ENCODE measurements around the gene CD209. TPM values are rescaled to one million over a fixed set of nuclear protein-coding genes. Genes with fewer than 3 reads are reported as not detected.

The CD209 gene
- polyA plus RNA-seq, 4 donors, result 0.52 to 1.5 (median 1.4) TPM

DNA sequence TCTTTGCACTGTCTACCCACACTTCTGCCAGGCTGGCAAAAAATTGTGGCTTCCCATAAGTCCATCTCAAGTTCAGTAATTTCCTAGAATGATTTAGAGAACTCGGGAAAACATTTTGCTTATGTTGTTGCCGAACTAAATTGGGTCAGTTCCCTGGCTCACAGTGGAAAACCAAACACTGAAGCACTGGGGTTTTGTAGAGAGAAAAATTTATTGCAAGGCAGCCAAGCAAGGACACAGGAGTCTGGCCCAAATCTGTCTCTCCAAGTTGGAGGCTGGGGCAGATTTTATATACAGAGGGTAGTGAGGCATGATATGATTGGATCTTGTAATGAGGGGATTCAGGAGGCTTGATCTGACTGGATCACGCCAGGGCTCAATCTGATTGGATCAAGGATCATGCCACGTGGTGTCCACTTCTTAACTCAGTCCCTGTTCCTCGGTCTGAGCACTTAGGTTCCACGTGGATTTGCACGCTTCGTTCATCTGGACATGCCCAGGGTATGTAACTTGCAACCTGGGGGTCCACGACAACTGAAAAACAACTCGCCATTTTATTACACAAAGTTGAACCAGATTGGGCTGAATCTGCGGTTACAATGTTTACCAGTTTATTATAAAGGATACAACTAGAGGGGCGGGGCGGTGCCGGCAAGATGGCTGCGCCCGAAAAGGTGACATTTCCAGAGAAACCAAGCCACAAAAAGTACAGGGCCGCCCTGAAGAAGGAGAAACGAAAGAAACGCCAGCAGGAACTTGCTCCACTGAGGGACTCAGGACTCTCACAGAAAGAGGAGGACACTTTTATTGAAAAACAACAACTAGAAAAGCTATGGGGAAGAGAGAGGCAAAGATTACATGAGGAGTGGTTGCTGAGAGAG is 7.3 kb downstream of the CD209 start:
- DNase-seq (ENCODE audit: low read depth in 4 of 4, low spot score in 2 of 4), result no peak

- DNase-seq (ENCODE audit: low read depth in 4 of 4, low spot score in 2 of 4), result no peak
These were observed 8.1 kb downstream of the CD209 start for GRCh38 chr19:7739211-7739755.

DNA sequence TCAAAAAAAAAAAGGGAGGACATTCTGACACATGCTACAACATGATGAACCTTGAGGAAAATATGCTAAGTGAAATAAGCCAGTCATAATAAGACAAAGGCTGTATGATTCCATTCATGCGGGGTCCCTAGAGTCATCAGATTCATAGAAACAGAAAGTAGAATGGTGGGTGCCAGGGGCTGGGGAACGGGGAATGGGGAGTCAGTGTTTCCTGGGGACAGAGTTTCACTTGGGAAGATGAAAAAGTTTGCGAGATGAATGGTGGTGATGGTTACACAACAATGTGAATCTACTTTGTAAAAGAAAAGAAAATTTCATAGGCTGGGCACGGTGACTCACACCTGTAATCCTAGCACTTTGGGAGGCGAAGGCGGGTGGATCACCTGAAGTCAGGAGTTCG is 9.3 kb downstream of the CD209 start:
- DNase-seq (ENCODE audit: low read depth in 4 of 4, low spot score in 2 of 4), result no peak

DNA sequence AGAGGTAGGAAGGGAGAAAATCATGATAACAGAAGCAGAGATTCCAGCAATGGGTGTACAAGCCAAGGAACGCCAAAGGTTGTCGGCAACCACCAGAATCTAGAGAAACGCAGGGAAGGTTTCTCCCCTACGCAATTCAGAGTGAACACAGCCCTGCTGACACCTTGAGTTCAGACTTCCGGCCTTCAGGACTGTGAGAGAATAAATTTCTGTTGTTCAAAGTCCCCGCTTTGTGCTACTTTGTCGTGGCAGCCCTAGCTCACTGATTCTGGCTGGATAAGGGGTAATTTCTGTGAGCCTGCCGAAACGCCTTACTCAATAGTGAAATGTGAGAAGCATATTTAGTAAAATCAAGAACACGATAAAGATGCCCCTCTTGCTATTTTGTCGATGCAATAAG is 10.1 kb downstream of the CD209 start:
- no peak for DNase-seq (ENCODE audit: low read depth in 4 of 4, low spot score in 2 of 4)

- DNase-seq (ENCODE audit: low read depth in 4 of 4, low spot score in 2 of 4), result no peak
These were observed 11.2 kb downstream of the CD209 start for GRCh38 chr19:7736148-7736547.

DNA sequence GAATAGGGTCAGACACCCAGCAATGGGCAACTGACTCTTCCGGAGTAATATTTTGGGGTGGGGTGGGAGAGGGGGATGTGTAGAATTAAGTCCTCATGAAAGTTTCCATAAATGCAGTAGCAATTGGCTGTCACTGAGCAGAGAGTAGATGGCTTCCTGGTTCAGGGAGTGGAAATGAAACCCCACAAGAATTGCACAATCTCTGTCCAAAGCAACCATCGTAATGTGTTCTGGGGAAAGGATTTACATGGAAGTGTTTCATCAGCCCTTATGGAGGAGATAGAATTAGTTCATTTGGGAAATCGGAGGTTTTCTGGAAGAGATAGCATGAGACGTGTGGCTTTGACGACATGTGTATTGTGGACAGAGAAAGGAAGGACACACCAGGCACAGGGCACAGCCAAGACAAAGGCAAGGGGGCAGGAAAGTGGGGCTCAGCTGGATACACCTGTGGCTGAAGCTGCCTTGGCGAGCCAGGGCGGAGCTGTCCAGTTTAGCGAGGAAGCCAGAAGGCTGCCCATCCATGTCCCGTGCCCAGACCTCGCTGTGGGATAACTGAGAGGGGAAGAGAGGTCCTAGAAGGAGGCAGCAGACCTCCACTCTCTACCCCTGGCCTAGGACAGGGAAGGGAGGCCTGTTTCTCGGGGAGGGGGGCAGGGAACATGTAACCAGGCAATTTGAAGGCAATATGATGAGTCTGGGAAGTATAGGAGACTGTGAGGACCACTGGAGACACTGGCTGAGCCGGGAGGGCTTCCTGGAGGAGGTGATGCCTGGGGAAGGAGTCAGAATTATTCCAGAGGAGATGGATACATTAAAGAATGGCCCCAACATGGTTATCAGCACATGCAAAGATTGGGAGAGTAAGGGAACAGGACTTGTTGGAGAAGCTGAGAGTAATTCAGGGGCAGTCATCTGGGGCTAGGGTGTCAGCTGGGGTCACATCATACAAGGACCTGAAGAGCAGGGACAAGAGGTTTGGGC is 12.8 kb downstream of the CD209 start:
- no peak for DNase-seq (ENCODE audit: low read depth in 4 of 4, low spot score in 2 of 4)

DNA sequence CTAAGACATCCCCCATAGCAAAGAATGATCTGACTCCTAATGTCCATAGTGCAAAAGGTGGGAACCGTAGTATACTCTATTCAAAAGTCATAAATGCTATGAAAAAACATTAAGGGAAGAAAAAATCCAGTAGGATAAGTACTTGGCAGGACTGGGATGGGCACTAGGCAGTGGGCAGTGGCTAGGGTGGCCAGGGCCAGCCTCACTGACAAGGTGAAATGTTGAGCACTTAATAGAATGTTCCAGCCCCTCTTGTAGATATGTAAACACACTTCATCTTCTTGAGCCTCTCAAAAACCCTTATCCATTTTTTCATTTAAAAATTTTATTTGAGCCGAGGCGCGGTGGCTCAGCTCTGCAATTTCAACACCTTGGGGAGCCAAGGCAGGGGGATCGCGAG is 14.0 kb downstream of the CD209 start:
- no peak for DNase-seq (ENCODE audit: low read depth in 4 of 4, low spot score in 2 of 4)

DNA sequence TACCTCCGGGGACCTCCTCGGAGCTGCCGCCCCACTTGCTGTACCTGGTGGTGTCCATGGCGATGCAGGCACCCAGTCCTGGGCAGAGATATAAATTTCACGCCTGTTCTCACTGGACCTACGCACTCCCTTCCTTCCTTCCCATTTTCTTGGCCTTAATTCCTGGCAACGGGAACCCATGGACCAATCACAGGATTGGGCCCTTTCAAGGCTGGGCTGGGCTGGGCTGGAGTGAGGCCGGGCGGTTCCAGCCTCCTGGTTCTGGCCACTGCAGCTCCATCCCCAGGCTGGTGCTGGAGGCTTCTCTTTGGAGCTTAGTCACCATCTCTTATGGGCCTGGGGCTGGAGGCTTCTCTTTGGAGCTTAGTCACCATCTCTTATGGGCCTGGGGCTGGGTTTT is 15.3 kb downstream of the CD209 start, which contains the start of gene CLEC4G:
Gene CLEC4G (minus strand): TSS at position 66 of the 400 bp plus-strand sequence. CDS start 8 bp downstream, at position 58.
- no peak for DNase-seq (ENCODE audit: low read depth in 4 of 4, low spot score in 2 of 4)

- no peak for DNase-seq (ENCODE audit: low read depth in 4 of 4, low spot score in 2 of 4)
These were observed 15.7 kb downstream of the CD209 start for GRCh38 chr19:7731615-7732014.

DNA sequence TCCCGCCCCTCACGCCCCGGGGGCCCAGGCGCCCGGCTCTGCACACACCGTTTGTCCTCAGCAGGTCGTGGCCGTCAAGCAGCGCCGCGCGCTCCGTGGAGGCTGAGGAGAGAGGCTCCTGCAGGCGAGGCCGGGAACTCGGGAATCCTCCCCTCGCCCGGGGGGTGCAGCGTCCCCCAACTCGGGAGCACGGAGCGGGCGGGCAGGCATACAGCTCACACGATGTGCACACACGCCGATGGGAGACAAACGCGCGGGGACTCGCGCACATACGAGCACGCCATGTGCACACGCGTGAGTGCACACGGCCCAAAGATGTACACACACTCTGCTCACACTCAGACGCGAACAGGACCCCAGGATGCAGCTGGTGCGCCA is 16.1 kb downstream of the CD209 start:
- DNase-seq (ENCODE audit: low read depth in 4 of 4, low spot score in 2 of 4), result no peak

GRCh38 chr19:7730286-7731217 is 16.8 kb downstream of the CD209 start:
- no peak for DNase-seq (ENCODE audit: low read depth in 4 of 4, low spot score in 2 of 4)

- no peak for DNase-seq (ENCODE audit: low read depth in 4 of 4, low spot score in 2 of 4)
These were observed 17.5 kb downstream of the CD209 start for GRCh38 chr19:7729831-7730285.

DNA sequence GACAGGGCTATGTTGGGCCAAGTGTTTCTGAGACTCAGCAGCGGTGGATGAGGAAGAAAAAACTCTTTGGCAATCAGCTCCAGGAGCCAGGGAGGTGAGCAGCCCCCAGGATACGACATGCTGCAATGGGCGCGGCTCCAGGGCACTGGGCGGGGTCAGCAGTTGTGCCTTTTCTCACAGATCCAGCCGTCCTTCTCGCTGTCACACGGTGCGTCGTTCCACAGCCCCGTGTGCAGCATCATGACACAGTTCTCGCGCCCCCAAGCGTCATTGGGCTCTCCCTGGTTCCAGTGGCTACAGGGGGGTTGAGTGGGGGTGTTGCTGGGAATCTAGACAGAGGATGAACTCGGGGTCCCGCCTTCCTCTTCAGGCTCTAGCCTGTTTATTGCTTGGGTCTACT is 18.1 kb downstream of the CD209 start:
- no peak for DNase-seq (ENCODE audit: low read depth in 4 of 4, low spot score in 2 of 4)

DNA sequence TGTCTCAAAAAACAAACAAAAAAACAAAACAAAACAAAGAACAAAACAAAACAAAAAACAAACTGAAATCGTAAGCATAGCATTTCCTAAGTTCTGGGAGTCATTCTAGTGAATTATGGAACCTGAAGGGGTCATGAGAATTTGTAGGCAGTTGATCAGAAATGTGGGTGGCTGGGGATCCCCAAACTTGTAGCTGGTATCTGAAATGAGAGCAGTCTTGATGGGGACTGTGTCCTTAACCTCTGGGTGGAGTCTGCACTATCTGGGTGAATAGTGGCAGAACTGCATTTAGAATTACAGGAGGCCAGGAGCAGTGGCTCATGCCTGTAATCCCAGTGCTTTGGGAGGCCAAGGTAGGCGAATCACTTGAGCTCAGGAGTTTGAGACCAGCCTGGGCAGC is 21.5 kb downstream of the CD209 start:
- DNase-seq (ENCODE audit: low read depth in 4 of 4, low spot score in 2 of 4), result no peak

GRCh38 chr19:7722231-7722651 is 25.1 kb downstream of the CD209 start:
- DNase-seq (ENCODE audit: low read depth in 4 of 4, low spot score in 2 of 4), result no peak

DNA sequence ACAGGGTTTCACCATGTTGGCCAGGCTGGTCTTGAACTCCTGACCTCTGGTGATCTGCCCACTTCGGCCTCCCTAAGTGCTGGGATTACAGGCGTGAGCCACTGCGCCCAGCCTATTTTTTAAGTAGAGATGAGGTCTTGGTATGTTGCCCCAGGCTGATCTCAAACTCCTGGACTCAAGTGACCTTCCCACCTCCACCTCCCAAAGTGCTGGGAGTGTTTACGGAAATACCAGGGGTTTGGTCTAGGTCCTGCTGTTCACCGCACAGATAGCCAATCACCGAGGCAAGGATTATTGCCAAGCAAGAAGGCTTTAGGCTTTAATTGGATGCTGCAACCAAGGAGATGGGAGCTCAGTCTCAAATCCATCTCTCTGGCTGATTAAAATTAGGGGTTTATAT is 27.0 kb downstream of the CD209 start:
- DNase-seq (ENCODE audit: low read depth in 4 of 4, low spot score in 2 of 4), result no peak

GRCh38 chr19:7718668-7719067 is 28.7 kb downstream of the CD209 start:
- no peak for DNase-seq (ENCODE audit: low read depth in 4 of 4, low spot score in 2 of 4)

- DNase-seq (ENCODE audit: low read depth in 4 of 4, low spot score in 2 of 4), result no peak
These were observed 30.6 kb downstream of the CD209 start for GRCh38 chr19:7716762-7717161.

DNA sequence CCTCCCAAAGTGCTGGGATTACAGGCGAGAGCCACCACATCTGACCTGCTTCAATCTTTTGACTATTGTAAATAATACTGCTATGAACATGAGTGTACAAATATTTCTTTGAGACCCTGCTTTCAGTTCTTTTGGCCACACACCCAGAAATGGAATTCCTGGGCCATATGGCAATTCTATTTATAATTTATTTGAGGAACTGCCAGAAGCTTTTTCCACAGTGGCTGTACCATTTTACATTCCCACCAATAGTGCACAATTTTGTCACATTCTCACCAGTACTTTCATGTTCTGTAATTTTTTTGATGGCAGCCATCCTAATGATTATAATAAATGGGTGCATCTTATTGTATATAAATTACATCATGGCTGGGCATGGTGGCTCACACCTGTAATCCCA is 31.7 kb downstream of the CD209 start:
- no peak for DNase-seq (ENCODE audit: low read depth in 4 of 4, low spot score in 2 of 4)

- DNase-seq (ENCODE audit: low read depth in 4 of 4, low spot score in 2 of 4), result no peak
These were observed 36.7 kb downstream of the CD209 start for GRCh38 chr19:7710616-7711015.

All from left renal cortex interstitium (tissue), 4 donors.